ENCODE results near the gene PEX26.

- TF ChIP-seq, protein P1, sequence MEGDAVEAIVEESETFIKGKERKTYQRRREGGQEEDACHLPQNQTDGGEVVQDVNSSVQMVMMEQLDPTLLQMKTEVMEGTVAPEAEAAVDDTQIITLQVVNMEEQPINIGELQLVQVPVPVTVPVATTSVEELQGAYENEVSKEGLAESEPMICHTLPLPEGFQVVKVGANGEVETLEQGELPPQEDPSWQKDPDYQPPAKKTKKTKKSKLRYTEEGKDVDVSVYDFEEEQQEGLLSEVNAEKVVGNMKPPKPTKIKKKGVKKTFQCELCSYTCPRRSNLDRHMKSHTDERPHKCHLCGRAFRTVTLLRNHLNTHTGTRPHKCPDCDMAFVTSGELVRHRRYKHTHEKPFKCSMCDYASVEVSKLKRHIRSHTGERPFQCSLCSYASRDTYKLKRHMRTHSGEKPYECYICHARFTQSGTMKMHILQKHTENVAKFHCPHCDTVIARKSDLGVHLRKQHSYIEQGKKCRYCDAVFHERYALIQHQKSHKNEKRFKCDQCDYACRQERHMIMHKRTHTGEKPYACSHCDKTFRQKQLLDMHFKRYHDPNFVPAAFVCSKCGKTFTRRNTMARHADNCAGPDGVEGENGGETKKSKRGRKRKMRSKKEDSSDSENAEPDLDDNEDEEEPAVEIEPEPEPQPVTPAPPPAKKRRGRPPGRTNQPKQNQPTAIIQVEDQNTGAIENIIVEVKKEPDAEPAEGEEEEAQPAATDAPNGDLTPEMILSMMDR (CRISPR knock-in tag; IDR thresholded peaks at IDR 0.05), result no peak
- TF ChIP-seq ZNF776 (CRISPR knock-in tag; IDR thresholded peaks at IDR 0.05) (no peak), NFIC (IDR thresholded peaks at IDR 0.05; ENCODE audit: low read length) (no peak), NFRKB (IDR thresholded peaks at IDR 0.05) (no peak), TEAD2 (CRISPR knock-in tag; IDR thresholded peaks at IDR 0.05) (no peak), KLF15 (CRISPR knock-in tag; IDR thresholded peaks at IDR 0.05; ENCODE audit: borderline replicate concordance) (no peak), KLF13 (CRISPR knock-in tag; IDR thresholded peaks at IDR 0.05) (no peak), PPARG (CRISPR knock-in tag; conservative IDR thresholded peaks at IDR 0.05) (no peak), MEIS2 (CRISPR knock-in tag; IDR thresholded peaks at IDR 0.05) (no peak), FOSL1 (CRISPR knock-in tag; IDR thresholded peaks at IDR 0.05; ENCODE audit: borderline replicate concordance) (no peak), BRCA1 (CRISPR knock-in tag; IDR thresholded peaks at IDR 0.05) (no peak), EZH2 (conservative IDR thresholded peaks at IDR 0.05; ENCODE audit: low read depth, low read length) (no peak)
These were observed 68.6 kb downstream of the PEX26 start for GRCh38 chr22:18146389-18146753.
